Brain microvascular endothelial cell (primary cell): ENCODE measurements around the gene RNF138.
A peak's percentile ranks its signal among the peaks of the same experiment; 100 is the strongest.

Source experiments
- DNase-seq: peaks from one replicate; pipeline ENCODE4 v3.0.0-alpha.2; 2020
- H3K27ac ChIP-seq: fragments of 250-450 bp; sonication (Bioruptor Pico); 2 replicates; pipeline ENCODE4 v1.5.1; 2020; ENCODE audit warnings: mild to moderate bottlenecking, moderate library complexity
- H3K27me3 ChIP-seq: fragments of 250-450 bp; sonication (Bioruptor Pico); replicated peaks from 2 replicates; pipeline ENCODE4 v1.5.1; 2020; ENCODE audit warnings: mild to moderate bottlenecking
- H3K36me3 ChIP-seq: fragments of 250-450 bp; sonication (Bioruptor Pico); replicated peaks from 2 replicates; pipeline ENCODE4 v1.5.1; 2020; ENCODE audit warnings: mild to moderate bottlenecking
- H3K4me3 ChIP-seq: 2 replicates; pipeline ENCODE4 v1.5.1; 2011; ENCODE audit warnings: low read depth, mild to moderate bottlenecking, control low read depth, low read length, moderate library complexity
- CTCF ChIP-seq: IDR thresholded peaks from 2 replicates; pipeline ENCODE4 v1.5.1; 2011; ENCODE audit warnings: low read depth, mild to moderate bottlenecking, moderate library complexity, low read length, control low read depth, inconsistent platforms; ENCODE audit errors: missing control alignments
- in situ Hi-C: cut with HindIII; loops from 2 replicates; pipeline ENCODE4 v1.10.0; 2017; ENCODE audit warnings: low sequenced_read_pairs, low pct_ligation_motif_present

The RNF138 gene

DNA sequence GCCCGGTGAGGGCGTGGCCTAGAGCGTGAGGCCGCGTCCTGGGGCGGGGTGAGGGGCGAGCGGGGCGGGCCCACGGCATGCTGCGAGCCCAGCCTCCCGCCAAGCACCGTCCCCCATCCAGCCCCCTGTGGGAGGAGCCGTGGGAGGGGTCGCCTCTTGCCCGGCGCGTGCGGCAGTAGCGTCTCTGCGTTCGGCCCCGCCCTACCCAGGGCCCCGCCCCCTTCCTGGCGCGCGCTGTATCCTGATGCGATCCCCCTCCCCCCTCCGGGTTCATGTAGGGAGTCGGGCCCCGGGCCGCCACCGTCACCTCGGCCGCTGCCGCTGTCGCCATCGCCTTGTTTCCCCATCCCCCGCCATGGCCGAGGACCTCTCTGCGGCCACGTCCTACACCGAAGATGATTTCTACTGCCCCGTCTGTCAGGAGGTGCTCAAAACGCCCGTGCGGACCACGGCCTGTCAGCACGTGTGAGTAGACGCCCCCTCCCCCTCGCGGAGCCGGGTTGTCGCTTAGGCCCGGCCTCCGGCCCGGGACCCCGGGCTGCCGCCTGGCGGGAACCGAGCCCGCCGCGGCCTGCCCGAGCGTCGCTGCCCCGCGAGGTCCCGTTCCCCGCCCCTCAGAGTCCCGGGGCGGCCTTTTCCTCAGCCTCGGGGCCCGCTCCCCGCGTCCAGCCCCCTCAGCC lies 888 bp downstream of the RNF138 start:
- Histone ChIP-seq H3K36me3 (no peaks in the 10 kb centered on the region), H3K27ac (peak overlapping the region; percentile 88), H3K27me3 (no peaks in the 10 kb centered on the region), H3K4me3 (peak overlapping the region; percentile 90)
- no peak for TF ChIP-seq CTCF
- DNase-seq: peak; percentile 96
- in situ Hi-C loops: no loop called here

- Histone ChIP-seq H3K4me3 (peak overlapping the region; percentile 90), H3K27me3 (no peaks in the 10 kb centered on the region), H3K27ac (peak overlapping the region; percentile 65), H3K36me3 (no peaks in the 10 kb centered on the region)
- peak; percentile 37 for DNase-seq
- in situ Hi-C loops: no loop called here
- no peak for TF ChIP-seq CTCF
Measured at GRCh38 chr18:32093102-32093511, 1.4 kb downstream of the RNF138 start.

GRCh38 chr18:32093523-32093922 lies 1.8 kb downstream of the RNF138 start:
- H3K4me3 ChIP-seq: peak overlapping the region; percentile 90
- H3K27me3 ChIP-seq: no peaks in the 10 kb centered on the region
- no peaks in the 10 kb centered on the region for H3K36me3 ChIP-seq
- in situ Hi-C loops: no loop called here
- no peak for TF ChIP-seq CTCF
- peak overlapping the region; percentile 65 for H3K27ac ChIP-seq
- DNase-seq: peak; percentile 11

DNA sequence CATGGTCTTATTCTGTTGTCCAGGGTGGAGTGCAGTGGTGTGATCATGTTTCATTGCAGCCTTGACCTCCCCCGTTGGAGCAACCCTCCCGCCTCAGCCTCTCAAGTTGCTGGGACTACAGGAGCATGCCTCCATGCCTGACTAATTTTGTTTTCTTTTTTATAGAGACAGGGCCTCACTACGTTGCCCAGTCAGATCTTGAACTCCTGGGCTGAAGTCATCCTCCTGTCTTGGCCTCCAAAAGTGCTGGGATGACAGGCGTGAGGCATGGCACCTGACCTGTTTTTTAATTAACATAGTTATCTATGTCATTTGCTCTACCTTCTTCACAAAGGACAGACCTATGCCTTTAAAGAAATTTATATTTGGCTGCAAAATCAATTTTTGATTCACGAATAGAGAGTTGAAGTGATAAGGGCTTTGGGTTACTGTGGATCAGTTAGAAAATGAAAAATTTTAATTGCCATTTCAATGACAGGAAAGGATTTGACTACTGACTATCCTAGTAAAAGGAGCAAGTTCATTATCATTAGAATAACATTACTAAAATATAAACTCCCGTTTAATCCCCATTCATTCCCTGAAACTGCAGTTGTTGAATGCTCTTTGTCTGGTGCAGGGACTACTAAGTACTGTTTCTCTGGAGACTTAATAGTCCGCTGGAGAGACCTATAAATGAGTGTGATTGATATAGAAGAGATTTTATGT lies 3.7 kb downstream of the RNF138 start:
- no peak overlapping the region for H3K27ac ChIP-seq
- H3K27me3 ChIP-seq: no peaks in the 10 kb centered on the region
- in situ Hi-C loops: no loop called here
- no peak overlapping the region for H3K4me3 ChIP-seq
- no peaks in the 10 kb centered on the region for H3K36me3 ChIP-seq
- no peak for TF ChIP-seq CTCF
- no peak for DNase-seq

GRCh38 chr18:32095900-32096229 lies 4.2 kb downstream of the RNF138 start:
- H3K4me3 ChIP-seq: no peak overlapping the region
- no peak for DNase-seq
- TF ChIP-seq CTCF: no peak
- no peaks in the 10 kb centered on the region for H3K36me3 ChIP-seq
- no peaks in the 10 kb centered on the region for H3K27me3 ChIP-seq
- in situ Hi-C loops: no loop called here
- no peak overlapping the region for H3K27ac ChIP-seq
